ENCODE data around the gene GALNT15.

GALNT15 gene

DNA sequence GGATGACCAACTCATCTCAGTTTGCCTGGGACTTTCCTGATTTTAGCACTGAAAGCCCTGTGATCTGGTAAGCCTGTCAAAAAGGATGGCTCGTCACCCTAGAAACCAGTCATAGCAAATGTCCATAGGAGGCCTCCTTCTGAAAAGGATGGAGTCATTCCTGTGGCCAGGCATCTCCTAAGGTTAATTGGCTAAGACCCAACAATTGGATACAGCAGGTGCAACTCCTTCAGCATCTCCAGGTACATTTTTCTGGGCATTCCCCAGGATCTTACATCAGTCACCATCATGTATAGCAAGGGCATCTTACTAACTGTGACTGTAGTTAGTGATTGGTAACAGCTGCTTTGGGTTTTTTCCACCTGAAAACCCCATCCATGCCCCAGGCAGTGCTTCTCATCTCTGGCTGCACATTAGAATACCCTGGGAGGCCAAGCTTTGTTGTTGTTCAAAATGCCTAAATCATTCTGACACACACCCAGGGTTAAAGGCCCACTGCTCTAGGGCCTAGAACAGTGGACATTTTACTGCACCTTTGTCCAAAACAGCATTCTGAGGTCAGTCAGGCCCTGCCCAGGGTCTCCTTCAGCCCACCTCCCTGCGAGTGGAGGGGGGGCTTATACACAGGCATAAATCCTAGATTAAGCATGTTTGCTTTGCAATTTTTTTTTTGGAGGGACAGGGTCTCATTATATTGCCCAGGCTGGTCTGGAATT, 28.3 kb upstream of the GALNT15 start:
- Histone ChIP-seq H3K9me3 (no peaks in the 10 kb centered on the region), H3K27me3 (no peaks in the 10 kb centered on the region), H3K4me1 (ENCODE audit: control insufficient read depth in 1 of 2, insufficient read depth in 1 of 2, low read depth in 1 of 2, low read length in 1 of 2) (no peaks in the 10 kb centered on the region), H3K27ac (no peak overlapping the region), H3K36me3 (no peaks in the 10 kb centered on the region), H3K4me3 (ENCODE audit: low read depth in 1 of 2, low read length in 1 of 2) (no peak overlapping the region)
- TF ChIP-seq, protein P1, sequence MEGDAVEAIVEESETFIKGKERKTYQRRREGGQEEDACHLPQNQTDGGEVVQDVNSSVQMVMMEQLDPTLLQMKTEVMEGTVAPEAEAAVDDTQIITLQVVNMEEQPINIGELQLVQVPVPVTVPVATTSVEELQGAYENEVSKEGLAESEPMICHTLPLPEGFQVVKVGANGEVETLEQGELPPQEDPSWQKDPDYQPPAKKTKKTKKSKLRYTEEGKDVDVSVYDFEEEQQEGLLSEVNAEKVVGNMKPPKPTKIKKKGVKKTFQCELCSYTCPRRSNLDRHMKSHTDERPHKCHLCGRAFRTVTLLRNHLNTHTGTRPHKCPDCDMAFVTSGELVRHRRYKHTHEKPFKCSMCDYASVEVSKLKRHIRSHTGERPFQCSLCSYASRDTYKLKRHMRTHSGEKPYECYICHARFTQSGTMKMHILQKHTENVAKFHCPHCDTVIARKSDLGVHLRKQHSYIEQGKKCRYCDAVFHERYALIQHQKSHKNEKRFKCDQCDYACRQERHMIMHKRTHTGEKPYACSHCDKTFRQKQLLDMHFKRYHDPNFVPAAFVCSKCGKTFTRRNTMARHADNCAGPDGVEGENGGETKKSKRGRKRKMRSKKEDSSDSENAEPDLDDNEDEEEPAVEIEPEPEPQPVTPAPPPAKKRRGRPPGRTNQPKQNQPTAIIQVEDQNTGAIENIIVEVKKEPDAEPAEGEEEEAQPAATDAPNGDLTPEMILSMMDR (IDR thresholded peaks at IDR 0.05), result no peak

DNA sequence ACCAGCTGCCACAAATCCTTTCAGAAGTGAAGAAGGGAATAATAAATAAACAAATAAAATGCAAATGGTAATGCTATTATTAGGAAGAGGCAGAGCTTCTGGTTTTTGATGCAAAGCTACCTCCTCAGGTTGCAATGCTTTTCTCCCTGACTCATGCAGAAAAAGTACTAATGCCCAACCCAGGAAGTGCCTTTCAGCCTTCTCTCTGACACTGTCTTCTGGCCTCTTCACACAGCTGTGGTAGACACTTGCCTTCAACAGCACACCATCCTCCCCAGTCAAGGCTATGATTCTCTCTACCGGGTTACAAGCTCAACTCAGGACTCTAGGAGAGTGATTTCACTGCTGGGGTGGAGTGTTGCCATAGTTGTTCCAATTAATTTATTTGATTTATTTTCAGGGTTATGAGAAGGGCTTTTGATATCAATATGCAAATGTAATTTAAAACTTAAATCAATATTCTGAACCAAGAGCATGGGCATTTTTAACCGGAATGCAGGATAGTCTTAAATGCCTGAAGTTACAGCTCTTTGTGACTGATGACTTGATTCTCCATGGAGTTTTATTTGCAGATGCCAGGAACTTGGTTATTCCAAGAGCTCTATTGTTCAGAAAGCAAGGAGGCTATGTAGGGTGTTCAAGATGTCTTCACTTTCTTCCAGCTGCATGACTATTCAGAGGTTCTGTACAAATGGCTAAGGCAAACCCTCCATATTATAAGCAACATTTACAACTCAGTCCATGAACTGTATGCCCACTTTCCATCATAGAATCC, 27.1 kb upstream of the GALNT15 start:
- Histone ChIP-seq H3K36me3 (no peaks in the 10 kb centered on the region), H3K9me3 (no peaks in the 10 kb centered on the region), H3K4me3 (ENCODE audit: low read depth in 1 of 2, low read length in 1 of 2) (no peak overlapping the region), H3K4me1 (ENCODE audit: control insufficient read depth in 1 of 2, insufficient read depth in 1 of 2, low read depth in 1 of 2, low read length in 1 of 2) (no peaks in the 10 kb centered on the region), H3K27me3 (no peaks in the 10 kb centered on the region), H3K27ac (no peak overlapping the region)
- TF ChIP-seq, protein P1 (IDR thresholded peaks at IDR 0.05), result no peak

DNA sequence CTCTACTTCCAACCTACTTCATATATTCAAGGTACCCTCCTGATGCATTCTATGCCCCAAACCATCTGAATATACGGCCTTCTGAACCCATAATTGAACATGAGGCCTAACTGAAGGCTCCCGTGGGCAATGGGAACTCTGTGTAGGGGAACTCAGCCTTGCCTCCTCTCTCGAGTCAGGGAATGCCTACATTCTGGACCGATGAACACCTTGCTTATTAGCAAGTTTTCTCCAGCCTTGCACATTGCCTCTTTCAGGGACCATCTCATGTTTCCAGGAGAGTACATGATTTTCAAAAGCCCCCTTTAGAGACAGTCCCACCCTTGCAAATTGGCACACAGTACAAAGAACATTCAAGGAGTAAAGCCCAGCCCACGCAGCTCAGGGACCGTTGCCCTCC, 26.3 kb upstream of the GALNT15 start:
- H3K4me1 ChIP-seq (ENCODE audit: control insufficient read depth in 1 of 2, insufficient read depth in 1 of 2, low read depth in 1 of 2, low read length in 1 of 2), result no peaks in the 10 kb centered on the region
- TF ChIP-seq, protein P1 (IDR thresholded peaks at IDR 0.05), result no peak
- no peaks in the 10 kb centered on the region for H3K9me3 ChIP-seq
- H3K27ac ChIP-seq, result no peak overlapping the region
- no peaks in the 10 kb centered on the region for H3K36me3 ChIP-seq
- H3K4me3 ChIP-seq (ENCODE audit: low read depth in 1 of 2, low read length in 1 of 2), result no peak overlapping the region
- H3K27me3 ChIP-seq, result no peaks in the 10 kb centered on the region

DNA sequence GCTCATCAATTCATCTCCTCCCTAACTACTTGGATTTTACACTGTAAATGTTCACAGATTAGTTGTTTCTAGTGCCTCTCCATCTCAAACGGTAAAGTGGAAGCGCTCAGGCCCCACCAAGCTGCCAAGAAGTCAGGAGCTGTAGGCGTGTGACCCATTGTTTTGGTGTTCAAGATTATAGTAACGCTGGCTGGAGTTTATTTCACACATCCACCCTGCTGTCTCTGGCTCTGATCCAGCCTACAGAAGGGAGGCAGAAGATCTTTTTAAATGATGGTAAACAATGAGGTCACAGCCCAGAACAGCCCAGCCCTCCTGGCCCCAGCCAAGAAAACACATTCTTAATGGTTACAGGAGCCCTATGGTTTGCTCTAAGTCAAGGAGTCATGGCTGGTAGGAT, 25.7 kb upstream of the GALNT15 start:
- Histone ChIP-seq H3K4me3 (ENCODE audit: low read depth in 1 of 2, low read length in 1 of 2) (no peak overlapping the region), H3K27me3 (no peaks in the 10 kb centered on the region), H3K9me3 (no peaks in the 10 kb centered on the region), H3K4me1 (ENCODE audit: control insufficient read depth in 1 of 2, insufficient read depth in 1 of 2, low read depth in 1 of 2, low read length in 1 of 2) (no peaks in the 10 kb centered on the region), H3K27ac (no peak overlapping the region), H3K36me3 (no peaks in the 10 kb centered on the region)
- TF ChIP-seq, protein P1 (IDR thresholded peaks at IDR 0.05), result no peak

DNA sequence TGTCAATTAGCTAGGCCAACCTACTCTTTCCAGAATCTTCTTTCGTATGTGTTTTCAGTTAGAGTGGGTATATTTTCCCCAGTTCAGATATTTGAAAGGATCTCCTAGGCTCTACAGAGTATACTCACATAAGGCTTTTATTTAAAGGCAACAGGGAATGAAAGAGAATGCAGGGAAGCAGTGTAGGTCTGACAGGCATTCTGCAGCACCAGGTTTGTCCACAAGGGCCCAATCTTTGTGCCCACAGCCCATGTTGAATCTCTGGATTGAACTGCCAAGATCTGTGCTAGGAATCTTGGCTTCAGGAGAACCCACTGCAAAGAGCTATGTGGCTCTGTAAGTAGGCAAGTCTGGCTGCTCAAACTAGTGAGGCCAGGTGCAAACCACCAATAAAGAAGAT, 24.2 kb upstream of the GALNT15 start:
- no peaks in the 10 kb centered on the region for H3K27me3 ChIP-seq
- no peak overlapping the region for H3K27ac ChIP-seq
- no peaks in the 10 kb centered on the region for H3K4me1 ChIP-seq (ENCODE audit: control insufficient read depth in 1 of 2, insufficient read depth in 1 of 2, low read depth in 1 of 2, low read length in 1 of 2)
- no peaks in the 10 kb centered on the region for H3K36me3 ChIP-seq
- no peaks in the 10 kb centered on the region for H3K9me3 ChIP-seq
- TF ChIP-seq, protein P1 (IDR thresholded peaks at IDR 0.05), result no peak
- H3K4me3 ChIP-seq (ENCODE audit: low read depth in 1 of 2, low read length in 1 of 2), result no peak overlapping the region
